GM10266 (cell line): ENCODE results near the gene HELT.
"Not testable (repeated sequence)": the region's sequence is repeated elsewhere in the genome, so short reads cannot be mapped to it uniquely, and the experiment has no call there.

Source experiments
- DNase-seq: peaks from one replicate; pipeline ENCODE4 v3.0.0; 2012; ENCODE audit errors: extremely low spot score
- CTCF ChIP-seq: IDR thresholded peaks from 2 replicates; pipeline ENCODE4 v1.5.1; 2012; ENCODE audit warnings: mild to moderate bottlenecking, low read depth; ENCODE audit not compliant: control insufficient read depth, insufficient read depth; ENCODE audit errors: missing control alignments

HELT gene, protein sequence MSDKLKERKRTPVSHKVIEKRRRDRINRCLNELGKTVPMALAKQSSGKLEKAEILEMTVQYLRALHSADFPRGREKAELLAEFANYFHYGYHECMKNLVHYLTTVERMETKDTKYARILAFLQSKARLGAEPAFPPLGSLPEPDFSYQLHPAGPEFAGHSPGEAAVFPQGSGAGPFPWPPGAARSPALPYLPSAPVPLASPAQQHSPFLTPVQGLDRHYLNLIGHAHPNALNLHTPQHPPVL

DNA sequence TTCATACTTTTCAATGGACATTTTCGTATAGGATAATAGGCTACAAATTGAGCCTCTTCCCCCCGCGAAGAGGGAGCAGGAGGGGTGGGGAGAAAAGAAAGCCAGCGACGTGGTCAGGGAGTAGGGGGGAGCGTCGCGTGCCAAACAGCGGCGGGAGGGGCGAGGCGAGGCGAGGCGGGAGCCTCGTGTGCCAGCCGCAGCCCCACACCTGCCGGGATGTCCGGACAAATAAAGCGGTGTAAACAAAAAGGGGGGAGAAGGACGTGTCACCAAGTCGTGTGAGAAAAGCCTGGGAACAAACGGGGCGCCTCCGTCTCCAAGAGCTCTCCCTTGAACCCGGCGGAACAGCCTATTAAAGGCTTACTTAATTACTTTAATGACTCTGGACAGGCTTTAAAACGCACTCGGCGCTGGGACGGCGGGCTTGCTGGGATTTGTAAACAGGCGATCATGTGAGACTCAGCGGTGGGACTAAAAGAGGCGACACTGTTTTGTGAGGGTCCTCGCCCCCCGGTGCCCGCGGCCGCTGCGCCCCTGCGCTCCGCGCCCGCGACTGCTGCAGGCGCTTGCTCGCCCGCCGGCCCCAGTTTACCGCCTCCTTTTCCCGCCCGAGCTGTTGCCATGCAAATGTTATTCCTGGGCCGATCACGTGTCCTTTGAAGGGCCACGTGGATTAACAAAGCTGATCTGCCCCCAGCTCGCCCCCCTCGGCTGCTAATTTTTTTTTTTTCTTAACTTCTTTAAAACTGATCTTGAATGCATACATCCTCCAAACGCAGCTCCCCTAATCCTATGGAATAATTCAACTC, at the start of gene HELT:
Gene HELT, plus strand, starts transcription at position 527 of the 809 bp plus-strand sequence. CDS start 439 bp downstream, outside the sequence.
- TF ChIP-seq CTCF: no peak
- DNase-seq: no peak

- TF ChIP-seq CTCF: no peak
- DNase-seq: no peak
Measured at GRCh38 chr4:184968784-184969201, 49.5 kb upstream of the HELT start.

- TF ChIP-seq CTCF: no peak
- DNase-seq: no peak
Measured at GRCh38 chr4:184969610-184970009, 48.7 kb upstream of the HELT start.

DNA sequence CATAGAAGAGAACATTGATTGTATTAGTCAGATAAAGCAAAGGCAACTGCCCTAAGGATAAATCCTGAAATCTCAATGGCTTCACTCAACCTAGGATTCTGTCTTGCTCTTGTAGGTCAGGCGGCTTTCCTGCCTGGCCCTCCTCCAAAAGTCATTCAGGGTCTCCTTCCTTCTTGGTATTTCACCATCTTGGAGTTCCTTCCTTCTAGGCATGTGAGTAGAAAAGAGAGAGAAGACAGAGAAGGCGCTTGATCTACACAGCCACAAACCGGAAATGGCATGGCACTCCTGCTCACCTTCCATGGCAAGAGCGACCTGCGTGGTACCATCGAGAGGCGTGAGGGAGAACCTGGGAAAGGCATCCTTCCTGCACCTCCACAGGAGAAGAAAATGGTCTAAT, 45.3 kb upstream of the HELT start:
- no peak for DNase-seq
- TF ChIP-seq CTCF: no peak

DNA sequence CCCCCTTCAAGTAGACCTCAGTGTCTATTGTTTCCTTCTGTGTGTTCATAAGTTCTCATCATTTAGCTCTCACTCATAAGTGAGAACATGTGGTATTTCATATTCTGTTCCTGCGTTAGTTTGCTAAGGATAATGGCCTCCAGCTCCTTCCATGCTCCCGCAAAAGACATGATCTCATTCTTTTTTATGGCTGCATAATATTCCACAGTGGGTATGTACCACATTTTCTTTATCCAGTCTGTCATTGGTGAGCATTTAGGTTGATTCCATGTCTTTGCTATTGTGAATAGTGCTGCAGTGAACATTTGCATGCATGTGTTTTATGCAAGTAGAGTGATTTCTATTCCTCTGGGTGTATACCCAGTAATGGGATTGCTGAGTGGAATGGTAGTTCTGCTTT, 41.9 kb upstream of the HELT start:
- DNase-seq: not testable (repeated sequence)

GRCh38 chr4:184977747-184978146, 40.5 kb upstream of the HELT start:
- no peak for DNase-seq

DNA sequence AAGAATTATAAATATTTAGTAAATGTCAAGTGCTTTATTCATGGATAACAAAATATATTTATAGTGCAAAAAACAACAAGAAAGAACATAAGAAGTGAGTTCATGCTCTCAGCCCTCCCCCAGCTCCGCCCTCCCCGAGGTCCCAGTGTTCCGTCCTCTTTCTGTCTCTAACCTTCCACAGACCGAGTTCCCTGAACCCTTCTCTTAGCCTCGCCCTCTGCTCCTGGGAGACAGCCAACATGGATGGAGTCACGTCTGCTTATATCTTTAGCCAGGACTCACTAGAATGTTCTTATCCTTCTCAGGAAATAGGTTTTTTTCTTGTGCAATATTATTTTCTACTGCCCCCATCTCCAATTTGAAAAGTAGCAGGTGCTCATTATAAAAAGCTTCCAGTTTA, 40.1 kb upstream of the HELT start:
- no peak for TF ChIP-seq CTCF
- DNase-seq: no peak

More at GRCh38 chr4:184977747-184978146, 40.5 kb upstream of the HELT start:
- TF ChIP-seq CTCF: no peak
